ENCODE data around the gene MEGF11.

DNA sequence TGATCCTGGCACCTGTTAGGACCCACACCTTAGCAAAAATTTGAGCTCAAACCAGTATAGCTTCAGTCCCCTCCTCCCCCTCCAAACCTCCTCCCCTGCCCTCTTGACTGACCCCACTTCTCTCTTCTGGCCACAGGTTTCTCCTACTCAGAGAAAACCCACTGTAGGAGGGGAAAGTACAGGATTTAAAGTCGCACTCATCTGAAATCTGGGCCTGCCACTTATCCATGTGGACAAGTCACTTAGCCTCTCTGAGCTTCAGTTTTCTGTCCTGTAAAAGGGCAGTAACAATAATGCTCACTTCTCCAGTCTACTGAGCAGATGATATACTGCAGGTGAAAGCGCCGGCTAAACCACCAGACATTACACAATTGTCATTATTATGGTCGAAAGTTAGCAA is 142.7 kb downstream of the MEGF11 start:
- TF ChIP-seq TEAD4 (IDR thresholded peaks at IDR 0.05; ENCODE audit: borderline replicate concordance, insufficient read depth), result no peak
- no peak for TF ChIP-seq CTCF (IDR thresholded peaks at IDR 0.05)
- TF ChIP-seq FOXM1 (IDR thresholded peaks at IDR 0.05; ENCODE audit: low read depth), result no peak
